ENCODE data around the gene ETV7. TPM values are rescaled to one million over a fixed set of nuclear protein-coding genes. Genes with fewer than 3 reads are reported as not detected.

The ETV7 gene
- total RNA-seq, 1 donor from 2014 or later = 0.59 TPM

- Mint-ChIP-seq H3K4me1 (ENCODE audit: unreplicated experiment) (no peaks in the 10 kb centered on the region), H3K27me3 (ENCODE audit: unreplicated experiment) (peaks cover 35% of the 10 kb centered on the region), H3K4me3 (ENCODE audit: unreplicated experiment) (no peak overlapping the region), H3K27ac (ENCODE audit: unreplicated experiment) (no peak overlapping the region), H3K9me3 (ENCODE audit: unreplicated experiment) (peaks cover 7% of the 10 kb centered on the region), H3K36me3 (ENCODE audit: unreplicated experiment) (no peaks in the 10 kb centered on the region)
- TF ChIP-seq, protein P1, sequence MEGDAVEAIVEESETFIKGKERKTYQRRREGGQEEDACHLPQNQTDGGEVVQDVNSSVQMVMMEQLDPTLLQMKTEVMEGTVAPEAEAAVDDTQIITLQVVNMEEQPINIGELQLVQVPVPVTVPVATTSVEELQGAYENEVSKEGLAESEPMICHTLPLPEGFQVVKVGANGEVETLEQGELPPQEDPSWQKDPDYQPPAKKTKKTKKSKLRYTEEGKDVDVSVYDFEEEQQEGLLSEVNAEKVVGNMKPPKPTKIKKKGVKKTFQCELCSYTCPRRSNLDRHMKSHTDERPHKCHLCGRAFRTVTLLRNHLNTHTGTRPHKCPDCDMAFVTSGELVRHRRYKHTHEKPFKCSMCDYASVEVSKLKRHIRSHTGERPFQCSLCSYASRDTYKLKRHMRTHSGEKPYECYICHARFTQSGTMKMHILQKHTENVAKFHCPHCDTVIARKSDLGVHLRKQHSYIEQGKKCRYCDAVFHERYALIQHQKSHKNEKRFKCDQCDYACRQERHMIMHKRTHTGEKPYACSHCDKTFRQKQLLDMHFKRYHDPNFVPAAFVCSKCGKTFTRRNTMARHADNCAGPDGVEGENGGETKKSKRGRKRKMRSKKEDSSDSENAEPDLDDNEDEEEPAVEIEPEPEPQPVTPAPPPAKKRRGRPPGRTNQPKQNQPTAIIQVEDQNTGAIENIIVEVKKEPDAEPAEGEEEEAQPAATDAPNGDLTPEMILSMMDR (IDR thresholded peaks at IDR 0.05) = no peak
- DNase-seq (ENCODE audit: extremely low spot score, unreplicated experiment) = no peak
Measured at GRCh38 chr6:36352477-36353157, 34.9 kb downstream of the ETV7 start.

DNA sequence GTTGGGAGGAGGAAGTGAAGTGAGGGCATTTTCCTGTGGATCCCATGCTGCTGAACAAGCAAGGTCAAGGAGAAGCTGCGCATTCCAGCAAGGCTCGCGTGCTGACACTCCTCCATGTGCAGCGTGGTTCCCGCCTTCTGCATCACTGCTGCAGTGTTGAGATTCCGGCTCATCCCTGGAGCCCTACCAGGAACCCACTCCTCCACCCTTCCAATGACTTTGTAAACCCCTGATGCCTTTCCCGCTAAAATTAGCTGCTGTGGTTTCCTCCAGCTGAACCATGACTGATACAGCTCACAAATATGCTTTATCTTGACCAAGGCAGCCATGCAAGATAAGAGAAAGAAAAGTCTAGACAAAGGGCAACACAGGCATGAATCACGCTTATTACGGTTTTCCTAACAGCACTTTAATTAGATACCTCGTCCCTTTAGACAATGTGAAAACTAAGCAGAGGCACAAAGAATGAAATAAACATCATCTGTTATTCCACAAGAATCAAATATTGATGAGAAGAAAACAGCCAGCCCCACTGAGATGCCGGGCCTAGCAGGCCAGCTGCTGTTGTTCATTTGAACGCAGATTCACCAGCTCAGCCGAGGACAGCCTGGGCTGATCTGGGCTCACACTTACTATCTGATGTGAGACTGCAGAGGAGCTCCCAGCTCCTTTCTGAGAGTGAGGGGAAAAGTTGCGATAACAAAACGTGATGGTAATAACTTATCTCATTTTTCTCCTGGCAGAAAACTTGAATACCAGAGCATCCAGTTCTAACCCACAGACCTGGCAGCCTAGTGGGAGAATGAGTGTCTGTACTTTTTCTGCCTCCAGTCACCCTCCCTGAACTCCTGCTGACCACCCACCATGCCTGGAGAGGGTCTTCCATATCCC, 36.5 kb downstream of the ETV7 start:
- H3K27me3 Mint-ChIP-seq (ENCODE audit: unreplicated experiment) = peaks cover 31% of the 10 kb centered on the region
- H3K9me3 Mint-ChIP-seq (ENCODE audit: unreplicated experiment) = peaks cover 7% of the 10 kb centered on the region
- no peak overlapping the region for H3K27ac Mint-ChIP-seq (ENCODE audit: unreplicated experiment)

GRCh38 chr6:36350082-36350481, 37.4 kb downstream of the ETV7 start:
- TF ChIP-seq, protein P1 (IDR thresholded peaks at IDR 0.05) = no peak
- Mint-ChIP-seq H3K27me3 (ENCODE audit: unreplicated experiment) (peaks cover 26% of the 10 kb centered on the region), H3K9me3 (ENCODE audit: unreplicated experiment) (peaks cover 7% of the 10 kb centered on the region), H3K4me1 (ENCODE audit: unreplicated experiment) (peaks cover 4% of the 10 kb centered on the region), H3K4me3 (ENCODE audit: unreplicated experiment) (no peak overlapping the region), H3K36me3 (ENCODE audit: unreplicated experiment) (no peaks in the 10 kb centered on the region), H3K27ac (ENCODE audit: unreplicated experiment) (no peak overlapping the region)
- no peak for DNase-seq (ENCODE audit: extremely low spot score, unreplicated experiment)

More for the DNA sequence above, 36.5 kb downstream of the ETV7 start:
- Mint-ChIP-seq H3K4me1 (ENCODE audit: unreplicated experiment) (peaks cover 4% of the 10 kb centered on the region), H3K4me3 (ENCODE audit: unreplicated experiment) (no peak overlapping the region), H3K36me3 (ENCODE audit: unreplicated experiment) (no peaks in the 10 kb centered on the region)
- TF ChIP-seq, protein P1 (IDR thresholded peaks at IDR 0.05) = no peak
- DNase-seq (ENCODE audit: extremely low spot score, unreplicated experiment) = no peak

- H3K4me1 Mint-ChIP-seq (ENCODE audit: unreplicated experiment) = peaks cover 4% of the 10 kb centered on the region
- DNase-seq (ENCODE audit: extremely low spot score, unreplicated experiment) = no peak
- peaks cover 7% of the 10 kb centered on the region for H3K9me3 Mint-ChIP-seq (ENCODE audit: unreplicated experiment)
- peaks cover 19% of the 10 kb centered on the region for H3K27me3 Mint-ChIP-seq (ENCODE audit: unreplicated experiment)
- H3K27ac Mint-ChIP-seq (ENCODE audit: unreplicated experiment) = no peak overlapping the region
- H3K36me3 Mint-ChIP-seq (ENCODE audit: unreplicated experiment) = no peaks in the 10 kb centered on the region
- TF ChIP-seq, protein P1 (IDR thresholded peaks at IDR 0.05) = no peak
- no peak overlapping the region for H3K4me3 Mint-ChIP-seq (ENCODE audit: unreplicated experiment)
Measured at GRCh38 chr6:36349240-36349639, 38.2 kb downstream of the ETV7 start.

DNA sequence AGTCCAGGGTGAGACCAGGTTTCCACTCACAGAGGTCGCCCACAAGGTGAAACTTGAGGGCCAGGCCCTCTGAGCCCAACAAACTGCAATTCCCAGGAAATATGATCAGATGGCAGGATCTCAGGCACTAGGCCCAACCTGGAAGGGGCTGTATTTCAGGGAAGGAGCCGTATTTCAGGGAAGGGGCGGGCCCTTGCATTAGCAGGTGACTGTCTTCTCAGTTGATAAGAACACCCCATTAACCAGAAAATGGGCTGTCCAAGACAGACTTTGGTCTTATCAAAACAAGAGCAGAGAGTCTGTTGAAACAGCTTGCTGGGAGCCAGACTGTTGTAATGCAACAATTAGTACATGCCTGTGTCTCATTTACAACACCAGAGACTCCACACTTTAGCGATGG, 39.8 kb downstream of the ETV7 start:
- H3K27ac Mint-ChIP-seq (ENCODE audit: unreplicated experiment) = no peak overlapping the region
- peaks cover 14% of the 10 kb centered on the region for H3K27me3 Mint-ChIP-seq (ENCODE audit: unreplicated experiment)
- H3K4me3 Mint-ChIP-seq (ENCODE audit: unreplicated experiment) = no peak overlapping the region
- H3K9me3 Mint-ChIP-seq (ENCODE audit: unreplicated experiment) = no peaks in the 10 kb centered on the region
- no peak for DNase-seq (ENCODE audit: extremely low spot score, unreplicated experiment)
- H3K4me1 Mint-ChIP-seq (ENCODE audit: unreplicated experiment) = peaks cover 4% of the 10 kb centered on the region
- no peaks in the 10 kb centered on the region for H3K36me3 Mint-ChIP-seq (ENCODE audit: unreplicated experiment)
- TF ChIP-seq, protein P1 (IDR thresholded peaks at IDR 0.05) = no peak
